Measurements from ENCODE around the gene TOMM40.
A peak's percentile ranks its signal among the peaks of the same experiment; 100 is the strongest.
"Not testable (repeated sequence)": the region's sequence is repeated elsewhere in the genome, so short reads cannot be mapped to it uniquely, and the experiment has no call there.

The TOMM40 gene

GRCh38 chr19:44908074-44908835 lies 17.2 kb downstream of the TOMM40 start:
- no peak overlapping the region for H3K27ac ChIP-seq (replicated peaks; ENCODE audit: low read length)
- H3K4me1 ChIP-seq (ENCODE audit: control insufficient read depth in 2 of 2, insufficient read depth in 1 of 2, low read depth in 1 of 2, low read length in 2 of 2): peaks cover 10 to 21% of the 10 kb centered on the region in 2 donors
- H3K4me3 ChIP-seq (ENCODE audit: low read length in 2 of 2): no peak overlapping the region
- no peak overlapping the region for H2AK5ac ChIP-seq (ENCODE audit: low read depth, low read length)
- no peak overlapping the region for H4K91ac ChIP-seq (ENCODE audit: low read depth, low read length, poor library complexity)
- no peak overlapping the region for H3K14ac ChIP-seq (ENCODE audit: low read length)
- H2BK120ac ChIP-seq (ENCODE audit: low read depth, low read length): no peak overlapping the region
- H3K27me3 ChIP-seq (ENCODE audit: control insufficient read depth in 3 of 3, insufficient read depth in 3 of 3, low read depth in 1 of 3, low read length in 3 of 3): peaks cover 0 to 2% (median 0%) of the 10 kb centered on the region in 3 experiments
- no peak overlapping the region for H2BK5ac ChIP-seq (ENCODE audit: low read length)
- no peak overlapping the region for H3K18ac ChIP-seq (ENCODE audit: low read length)
- WGBS, 2 donors (ENCODE audit: extremely low coverage in 2 of 2, insufficient read length in 2 of 2, insufficient replicate concordance in 1 of 2): no CpG with 5 or more reads among the region's 46 CpGs
- H2BK15ac ChIP-seq (ENCODE audit: low read length): no peak overlapping the region
- H3K23ac ChIP-seq (ENCODE audit: low read depth, low read length, poor library complexity): peak overlapping the region; percentile 20
- H3K79me1 ChIP-seq (ENCODE audit: low read depth, low read length): peaks cover 3% of the 10 kb centered on the region
- no peaks in the 10 kb centered on the region for H3K9me3 ChIP-seq (replicated peaks in 1 of 2; ENCODE audit: control insufficient read depth in 2 of 2, insufficient read depth in 1 of 2, low read depth in 1 of 2, low read length in 2 of 2)
- peak overlapping the region; percentile 22 for H2BK12ac ChIP-seq (ENCODE audit: low read length)
- H2AFZ ChIP-seq (ENCODE audit: low read length): no peak overlapping the region
- no peak overlapping the region for H3K4me2 ChIP-seq (ENCODE audit: insufficient read depth, low read length, poor library complexity, severe bottlenecking)
- H4K8ac ChIP-seq (ENCODE audit: low read depth, low read length): no peak overlapping the region
- no peak overlapping the region for H3K9ac ChIP-seq (ENCODE audit: low read depth, low read length, poor library complexity)
- peaks cover 0 to 3% of the 10 kb centered on the region in 2 donors for H3K36me3 ChIP-seq (replicated peaks in 1 of 2; ENCODE audit: control insufficient read depth in 2 of 2, insufficient read depth in 2 of 2, low read length in 2 of 2)
- no peak overlapping the region for H3K4ac ChIP-seq (ENCODE audit: low read length)
- no peak for DNase-seq (ENCODE audit: low spot score)

- Histone ChIP-seq H3K27ac (replicated peaks; ENCODE audit: low read length) (no peak overlapping the region), H3K79me1 (ENCODE audit: low read depth, low read length) (peaks cover 3% of the 10 kb centered on the region), H3K4me3 (ENCODE audit: low read length in 2 of 2) (no peak overlapping the region), H3K4me1 (ENCODE audit: control insufficient read depth in 2 of 2, insufficient read depth in 1 of 2, low read depth in 1 of 2, low read length in 2 of 2) (peaks cover 10 to 19% of the 10 kb centered on the region in 2 donors), H3K4me2 (ENCODE audit: insufficient read depth, low read length, poor library complexity, severe bottlenecking) (no peak overlapping the region), H2AFZ (ENCODE audit: low read length) (no peak overlapping the region), H3K23ac (ENCODE audit: low read depth, low read length, poor library complexity) (peak overlapping the region; percentile 34), H3K9me3 (replicated peaks in 1 of 2; ENCODE audit: control insufficient read depth in 2 of 2, insufficient read depth in 1 of 2, low read depth in 1 of 2, low read length in 2 of 2) (no peaks in the 10 kb centered on the region), H2BK12ac (ENCODE audit: low read length) (no peak overlapping the region), H3K18ac (ENCODE audit: low read length) (no peak overlapping the region), H3K27me3 (ENCODE audit: control insufficient read depth in 3 of 3, insufficient read depth in 3 of 3, low read depth in 1 of 3, low read length in 3 of 3) (peaks cover 0 to 6% (median 0%) of the 10 kb centered on the region in 3 experiments), H2AK5ac (ENCODE audit: low read depth, low read length) (no peak overlapping the region), H4K8ac (ENCODE audit: low read depth, low read length) (no peak overlapping the region), H2BK5ac (ENCODE audit: low read length) (peak overlapping the region; percentile 66), H3K14ac (ENCODE audit: low read length) (no peak overlapping the region), H2BK15ac (ENCODE audit: low read length) (no peak overlapping the region), H3K36me3 (replicated peaks in 1 of 2; ENCODE audit: control insufficient read depth in 2 of 2, insufficient read depth in 2 of 2, low read length in 2 of 2) (peaks cover 0 to 3% of the 10 kb centered on the region in 2 donors), H4K91ac (ENCODE audit: low read depth, low read length, poor library complexity) (no peak overlapping the region), H3K9ac (ENCODE audit: low read depth, low read length, poor library complexity) (peak overlapping the region; percentile 44), H3K4ac (ENCODE audit: low read length) (no peak overlapping the region), H2BK120ac (ENCODE audit: low read depth, low read length) (no peak overlapping the region)
- WGBS, 2 donors (ENCODE audit: extremely low coverage in 2 of 2, insufficient read length in 2 of 2, insufficient replicate concordance in 1 of 2): no CpG with 5 or more reads among the region's 44 CpGs
- no peak for DNase-seq (ENCODE audit: low spot score)
Measured at GRCh38 chr19:44908836-44909261, 17.8 kb downstream of the TOMM40 start.

- H2BK15ac ChIP-seq (ENCODE audit: low read length): no peak overlapping the region
- H3K23ac ChIP-seq (ENCODE audit: low read depth, low read length, poor library complexity): no peak overlapping the region
- H3K4ac ChIP-seq (ENCODE audit: low read length): no peak overlapping the region
- H2BK5ac ChIP-seq (ENCODE audit: low read length): no peak overlapping the region
- DNase-seq (ENCODE audit: low spot score): no peak
- H2BK120ac ChIP-seq (ENCODE audit: low read depth, low read length): no peak overlapping the region
- no peak overlapping the region for H3K4me2 ChIP-seq (ENCODE audit: insufficient read depth, low read length, poor library complexity, severe bottlenecking)
- H3K4me3 ChIP-seq (ENCODE audit: low read length in 2 of 2): no peak overlapping the region
- no peak overlapping the region for H4K91ac ChIP-seq (ENCODE audit: low read depth, low read length, poor library complexity)
- H3K14ac ChIP-seq (ENCODE audit: low read length): no peak overlapping the region
- peaks cover 0 to 11% (median 0%) of the 10 kb centered on the region in 3 experiments for H3K27me3 ChIP-seq (ENCODE audit: control insufficient read depth in 3 of 3, insufficient read depth in 3 of 3, low read depth in 1 of 3, low read length in 3 of 3)
- H3K9me3 ChIP-seq (replicated peaks in 1 of 2; ENCODE audit: control insufficient read depth in 2 of 2, insufficient read depth in 1 of 2, low read depth in 1 of 2, low read length in 2 of 2): no peaks in the 10 kb centered on the region
- no peak overlapping the region for H3K18ac ChIP-seq (ENCODE audit: low read length)
- H3K4me1 ChIP-seq (ENCODE audit: control insufficient read depth in 2 of 2, insufficient read depth in 1 of 2, low read depth in 1 of 2, low read length in 2 of 2): peaks cover 15 to 17% of the 10 kb centered on the region in 2 donors
- no CpG with 5 or more reads among the region's 5 CpGs for WGBS, 2 donors (ENCODE audit: extremely low coverage in 2 of 2, insufficient read length in 2 of 2, insufficient replicate concordance in 1 of 2)
- peaks cover 3% of the 10 kb centered on the region for H3K79me1 ChIP-seq (ENCODE audit: low read depth, low read length)
- no peak overlapping the region for H3K27ac ChIP-seq (replicated peaks; ENCODE audit: low read length)
- H3K9ac ChIP-seq (ENCODE audit: low read depth, low read length, poor library complexity): no peak overlapping the region
- no peak overlapping the region for H2BK12ac ChIP-seq (ENCODE audit: low read length)
- H2AFZ ChIP-seq (ENCODE audit: low read length): no peak overlapping the region
- no peak overlapping the region for H4K8ac ChIP-seq (ENCODE audit: low read depth, low read length)
- H3K36me3 ChIP-seq (replicated peaks in 1 of 2; ENCODE audit: control insufficient read depth in 2 of 2, insufficient read depth in 2 of 2, low read length in 2 of 2): peaks cover 0 to 3% of the 10 kb centered on the region in 2 donors
- no peak overlapping the region for H2AK5ac ChIP-seq (ENCODE audit: low read depth, low read length)
Measured at GRCh38 chr19:44909775-44910174, 18.7 kb downstream of the TOMM40 start.

GRCh38 chr19:44911896-44912295 lies 20.8 kb downstream of the TOMM40 start:
- not testable (repeated sequence) for H2AFZ ChIP-seq (ENCODE audit: low read length); H3K9me3 ChIP-seq (replicated peaks in 1 of 2; ENCODE audit: control insufficient read depth in 2 of 2, insufficient read depth in 1 of 2, low read depth in 1 of 2, low read length in 2 of 2); H3K79me1 ChIP-seq (ENCODE audit: low read depth, low read length); DNase-seq (ENCODE audit: low spot score); H3K27ac ChIP-seq (replicated peaks; ENCODE audit: low read length); H3K4ac ChIP-seq (ENCODE audit: low read length); H2BK120ac ChIP-seq (ENCODE audit: low read depth, low read length); H4K91ac ChIP-seq (ENCODE audit: low read depth, low read length, poor library complexity); H3K23ac ChIP-seq (ENCODE audit: low read depth, low read length, poor library complexity); H3K4me3 ChIP-seq (ENCODE audit: low read length in 2 of 2); H2BK5ac ChIP-seq (ENCODE audit: low read length); H4K8ac ChIP-seq (ENCODE audit: low read depth, low read length); H3K14ac ChIP-seq (ENCODE audit: low read length); H2AK5ac ChIP-seq (ENCODE audit: low read depth, low read length); H3K9ac ChIP-seq (ENCODE audit: low read depth, low read length, poor library complexity); H3K18ac ChIP-seq (ENCODE audit: low read length); H3K4me1 ChIP-seq (ENCODE audit: control insufficient read depth in 2 of 2, insufficient read depth in 1 of 2, low read depth in 1 of 2, low read length in 2 of 2); H2BK15ac ChIP-seq (ENCODE audit: low read length); H2BK12ac ChIP-seq (ENCODE audit: low read length); H3K36me3 ChIP-seq (replicated peaks in 1 of 2; ENCODE audit: control insufficient read depth in 2 of 2, insufficient read depth in 2 of 2, low read length in 2 of 2); H3K4me2 ChIP-seq (ENCODE audit: insufficient read depth, low read length, poor library complexity, severe bottlenecking)
- H3K27me3 ChIP-seq (ENCODE audit: control insufficient read depth in 3 of 3, insufficient read depth in 3 of 3, low read depth in 1 of 3, low read length in 3 of 3): peaks cover 0 to 11% (median 0%) of the 10 kb centered on the region in 3 experiments
- WGBS, 2 donors (ENCODE audit: extremely low coverage in 2 of 2, insufficient read length in 2 of 2, insufficient replicate concordance in 1 of 2): no CpG with 5 or more reads among the region's 6 CpGs

Measured in neuronal stem cell (in vitro differentiated cells).